Right lobe of liver (tissue), 6 donors: ENCODE measurements around the gene CCDC174. TPM values are rescaled to one million over a fixed set of nuclear protein-coding genes. Genes with fewer than 3 reads are reported as not detected.

Source experiments
- ATAC-seq, 4 donors: fragments of 200-7000 bp; cut with Tn5 transposase; one replicate each; pipeline ENCODE4 v1.9.1; 2020; ENCODE audit warnings: mild to moderate bottlenecking in 4 of 4, moderate library complexity in 4 of 4
- DNase-seq, 3 donors: peaks; one replicate each; pipeline ENCODE4 v3.0.0-alpha.2; 2020
- H3K27ac ChIP-seq, 3 donors: fragments of 200-600 bp; one replicate each; pipeline ENCODE4 v1.8.0; 2022
- H3K27me3 ChIP-seq, 2 donors: fragments of 200-600 bp; one replicate each; pipeline ENCODE4 v1.8.0; 2022
- H3K36me3 ChIP-seq, 4 donors: fragments of 200-600 bp; sonication (generic) in 1 of 4; one replicate each; pipeline versions ENCODE4 v1.5.1 to v1.8.0; 2017 to 2022; ENCODE audit warnings: control low read depth in 1 of 4
- H3K4me1 ChIP-seq, 4 donors: fragments of 200-600 bp; sonication (generic) in 1 of 4; one replicate each; pipeline versions ENCODE4 v1.5.1 to v1.8.0; 2017 to 2022; ENCODE audit warnings: control low read depth in 1 of 4
- H3K4me3 ChIP-seq, 3 donors: fragments of 200-600 bp; one replicate each; pipeline ENCODE4 v1.8.0; 2022
- H3K9me3 ChIP-seq, 4 donors: fragments of 200-600 bp; sonication (generic) in 1 of 4; one replicate each; pipeline versions ENCODE4 v1.5.1 to v1.8.0; 2017 to 2022; ENCODE audit warnings: control low read depth in 1 of 4
- POLR2A ChIP-seq: fragments of 450-650 bp; IDR thresholded peaks from one replicate; pipeline ENCODE4 v1.6.1; 2017; ENCODE audit warnings: antibody characterized with exemption, mild to moderate bottlenecking
- WGBS: methylation state at CpG from one replicate; pipeline ENCODE4 v1.1.6; 2018; ENCODE audit warnings: low coverage, low lambda C conversion rate; ENCODE audit not compliant: insufficient coverage; ENCODE audit errors: missing lambda C conversion rate; 5-methylcytosine and 5-hydroxymethylcytosine counted together
- intact Hi-C, 2 donors: fragments of 100-400 bp; cut with DNase I; formaldehyde crosslinking; loops; one replicate each; pipeline versions ENCODE4 v1.11.2 to v1.14.1; 2022
- total RNA-seq, 6 experiments: library from RNA; depleted of rRNA in 2 of 6; stranded (reverse); fragments of >200 nt in 2 of 6; fragmentation: NEBNext Ultra II Directional in 3 of 6; extraction: Animal tissue kit (Norgen Biotek cat#: 25700) in 3 of 6; gene quantifications; one replicate each; pipeline versions ENCODE4 v1.1.0 to v1.2.4, GENCODE V29; 2016 to 2023
- TF ChIP-seq, protein P1 (sequence below), 4 donors: fragments of 200-600 bp in 3 of 4; fragments of 450-650 bp in 1 of 4; IDR thresholded peaks; one replicate each; pipeline versions ENCODE4 v1.5.1 to v1.8.0; 2016 to 2022; ENCODE audit warnings: antibody characterized with exemption in 4 of 4, mild to moderate bottlenecking in 2 of 4
- donor health status: DM: no; HTN: yes; CAD: no.
- donor health status: DM: no; HTN: no; CAD: no.
- donor health status: DM: no; HTN: no; CAD: no.
- donor health status: DM: no; HTN: yes; CAD: no.
- donor health status: DM: no; HTN: yes; CAD: no.

Gene CCDC174
- total RNA-seq, 6 experiments from 2014 or later: 7.5 to 11.7 (median 10.6) TPM

DNA sequence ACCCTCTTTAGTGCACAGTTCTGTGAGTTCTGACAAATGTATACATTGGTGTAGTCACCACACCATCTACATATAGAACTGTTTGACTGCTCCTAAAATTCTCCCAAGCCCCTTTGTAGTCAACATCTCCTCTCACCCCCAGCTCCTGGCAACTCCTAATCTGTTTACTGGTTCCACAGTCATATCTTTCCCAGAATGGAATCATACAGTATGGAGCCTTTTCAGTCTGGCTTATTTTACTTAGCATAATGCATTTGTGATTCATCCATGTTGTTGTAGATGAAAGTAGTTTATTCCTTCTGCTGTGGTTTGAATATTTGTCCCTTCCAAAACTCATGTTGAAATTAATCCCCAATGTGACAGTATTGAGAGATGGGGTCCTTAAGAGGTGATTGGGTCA is 41.6 kb upstream of the CCDC174 start:
- no peak overlapping the region for H3K27ac ChIP-seq
- ATAC-seq (no peak), DNase-seq (no peak)
- TF ChIP-seq POLR2A: no peak
- TF ChIP-seq, protein P1, sequence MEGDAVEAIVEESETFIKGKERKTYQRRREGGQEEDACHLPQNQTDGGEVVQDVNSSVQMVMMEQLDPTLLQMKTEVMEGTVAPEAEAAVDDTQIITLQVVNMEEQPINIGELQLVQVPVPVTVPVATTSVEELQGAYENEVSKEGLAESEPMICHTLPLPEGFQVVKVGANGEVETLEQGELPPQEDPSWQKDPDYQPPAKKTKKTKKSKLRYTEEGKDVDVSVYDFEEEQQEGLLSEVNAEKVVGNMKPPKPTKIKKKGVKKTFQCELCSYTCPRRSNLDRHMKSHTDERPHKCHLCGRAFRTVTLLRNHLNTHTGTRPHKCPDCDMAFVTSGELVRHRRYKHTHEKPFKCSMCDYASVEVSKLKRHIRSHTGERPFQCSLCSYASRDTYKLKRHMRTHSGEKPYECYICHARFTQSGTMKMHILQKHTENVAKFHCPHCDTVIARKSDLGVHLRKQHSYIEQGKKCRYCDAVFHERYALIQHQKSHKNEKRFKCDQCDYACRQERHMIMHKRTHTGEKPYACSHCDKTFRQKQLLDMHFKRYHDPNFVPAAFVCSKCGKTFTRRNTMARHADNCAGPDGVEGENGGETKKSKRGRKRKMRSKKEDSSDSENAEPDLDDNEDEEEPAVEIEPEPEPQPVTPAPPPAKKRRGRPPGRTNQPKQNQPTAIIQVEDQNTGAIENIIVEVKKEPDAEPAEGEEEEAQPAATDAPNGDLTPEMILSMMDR (IDR thresholded peaks at IDR 0.05): no peak
- intact Hi-C loops: no loop called here
- no peaks in the 10 kb centered on the region for H3K36me3 ChIP-seq
- H3K4me3 ChIP-seq: no peak overlapping the region
- H3K4me1 ChIP-seq: no peaks in the 10 kb centered on the region
- H3K9me3 ChIP-seq: no peaks in the 10 kb centered on the region
- H3K27me3 ChIP-seq: no peaks in the 10 kb centered on the region

DNA sequence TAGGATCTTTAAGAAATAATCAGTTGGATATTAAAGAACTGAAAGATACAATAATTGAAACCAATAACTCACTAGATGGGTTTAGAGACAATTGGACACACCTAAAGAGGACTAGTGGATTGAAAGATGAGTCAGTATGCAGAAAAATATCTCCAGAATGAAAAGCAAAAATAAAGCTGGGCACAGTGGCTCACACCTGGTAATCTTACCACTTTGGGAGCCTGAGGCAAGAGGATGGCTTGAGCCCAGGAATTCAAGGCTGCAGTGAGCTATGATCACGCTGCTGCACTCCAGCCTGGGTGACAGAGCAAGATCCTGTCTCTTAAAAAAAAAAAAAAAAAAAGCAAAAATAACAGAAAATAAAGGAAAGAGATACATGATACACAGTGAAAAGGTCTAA is 37.4 kb upstream of the CCDC174 start:
- no peak overlapping the region for H3K4me3 ChIP-seq
- no peaks in the 10 kb centered on the region for H3K4me1 ChIP-seq
- TF ChIP-seq POLR2A: no peak
- TF ChIP-seq, protein P1 (IDR thresholded peaks at IDR 0.05): no peak
- WGBS: 67% methylated on average over 1 of the region's 1 CpG
- H3K9me3 ChIP-seq: no peaks in the 10 kb centered on the region
- intact Hi-C loops: no loop called here
- DNase-seq: no peak
- no peak overlapping the region for H3K27ac ChIP-seq
- ATAC-seq: no peak
- no peaks in the 10 kb centered on the region for H3K27me3 ChIP-seq
- H3K36me3 ChIP-seq: no peaks in the 10 kb centered on the region

DNA sequence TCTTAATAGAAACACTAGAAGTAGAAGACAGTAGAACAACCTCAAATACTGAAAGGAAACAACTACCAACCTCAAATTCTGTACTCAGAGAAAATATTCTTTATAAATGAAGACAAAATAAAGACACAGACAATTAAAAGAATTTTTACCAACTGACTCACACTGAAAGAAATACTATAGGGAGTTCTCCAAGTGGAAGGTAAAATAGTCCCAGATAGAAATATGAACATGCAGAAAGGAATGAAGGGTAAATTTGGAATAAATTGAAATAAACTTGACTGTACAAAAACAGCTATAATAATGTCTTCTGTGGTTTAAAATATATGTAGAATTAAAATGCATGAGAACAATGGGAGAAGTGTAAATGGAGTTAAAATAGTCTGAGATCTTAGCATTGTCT is 36.7 kb upstream of the CCDC174 start:
- Histone ChIP-seq H3K27ac (no peak overlapping the region), H3K36me3 (no peaks in the 10 kb centered on the region), H3K4me3 (no peak overlapping the region), H3K4me1 (no peaks in the 10 kb centered on the region), H3K9me3 (no peaks in the 10 kb centered on the region), H3K27me3 (no peaks in the 10 kb centered on the region)
- intact Hi-C loops: no loop called here
- TF ChIP-seq POLR2A: no peak
- TF ChIP-seq, protein P1 (IDR thresholded peaks at IDR 0.05): no peak
- no peak for ATAC-seq
- no peak for DNase-seq

DNA sequence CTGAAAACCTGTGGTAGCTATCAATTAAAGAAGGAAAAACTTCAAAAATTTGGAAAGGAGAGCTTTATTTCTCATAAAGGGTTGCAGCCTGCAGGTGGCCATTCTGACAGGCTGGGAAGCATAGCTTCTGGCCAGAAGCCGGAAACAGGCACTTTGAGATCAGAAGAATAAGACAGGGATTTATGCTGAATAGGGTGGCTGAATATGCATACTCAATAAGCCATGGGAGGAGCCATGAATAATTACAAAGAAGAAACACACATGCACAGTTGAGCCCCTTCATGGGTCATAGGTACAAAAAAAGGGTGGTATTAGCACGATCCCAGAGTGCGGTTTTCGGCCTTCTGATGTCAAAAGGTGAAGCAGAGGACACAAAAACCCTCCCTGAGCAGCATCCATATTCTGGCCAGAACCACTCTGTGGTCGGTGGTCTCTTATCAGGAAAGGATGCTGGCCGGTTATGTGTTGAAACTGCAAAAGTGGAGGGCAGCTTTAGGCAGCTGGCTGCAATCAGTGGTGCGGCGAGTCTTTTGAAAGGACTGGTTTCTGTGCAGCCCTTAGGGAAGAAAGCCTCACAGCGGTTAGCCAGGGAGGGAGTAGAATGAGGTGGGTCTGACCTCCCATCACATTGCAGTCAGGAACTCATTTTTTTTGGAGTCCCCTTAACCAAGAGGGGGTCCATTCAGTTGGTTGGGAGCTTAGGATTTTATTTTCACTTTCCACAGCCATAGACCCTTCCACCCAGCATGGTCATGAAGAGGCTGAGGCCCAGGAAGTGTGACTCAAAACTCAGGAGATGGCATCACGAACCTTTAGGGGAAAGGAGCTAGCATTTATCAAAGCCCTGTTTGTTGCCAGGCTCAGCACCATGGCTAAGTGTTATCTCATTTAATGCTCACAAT is 34.7 kb upstream of the CCDC174 start:
- no peaks in the 10 kb centered on the region for H3K4me1 ChIP-seq
- H3K4me3 ChIP-seq: no peak overlapping the region
- 56% methylated on average over 6 of the region's 10 CpGs for WGBS
- no peak overlapping the region for H3K27ac ChIP-seq
- intact Hi-C loops: no loop called here
- no peak for TF ChIP-seq POLR2A
- TF ChIP-seq, protein P1 (IDR thresholded peaks at IDR 0.05): no peak
- ATAC-seq (no peak), DNase-seq (no peak)
- H3K36me3 ChIP-seq: no peaks in the 10 kb centered on the region
- H3K9me3 ChIP-seq: no peaks in the 10 kb centered on the region
- no peaks in the 10 kb centered on the region for H3K27me3 ChIP-seq
